ENCODE results near the gene PPIP5K2.

The PPIP5K2 gene

DNA sequence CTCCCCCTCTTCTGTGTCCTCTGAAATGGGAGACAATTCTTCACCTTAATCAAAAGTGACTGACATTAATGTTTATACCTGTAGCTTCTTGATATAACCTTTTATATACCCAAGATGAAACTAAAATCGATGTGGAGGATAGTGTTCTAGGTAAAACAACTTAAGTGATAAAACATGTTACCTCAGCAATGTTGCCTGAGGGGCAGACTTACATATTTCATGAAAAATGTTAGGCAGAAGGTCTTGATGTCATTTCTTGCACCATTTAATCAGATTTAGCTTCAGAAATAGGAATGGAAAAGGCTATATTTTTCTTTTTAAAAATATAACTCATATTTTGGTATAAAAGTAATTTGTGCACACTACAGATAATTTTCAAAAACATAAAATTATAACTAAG, 115.8 kb downstream of the PPIP5K2 start:
- no peak for DNase-seq (ENCODE audit: low read depth in 2 of 2, low spot score in 1 of 2)

DNA sequence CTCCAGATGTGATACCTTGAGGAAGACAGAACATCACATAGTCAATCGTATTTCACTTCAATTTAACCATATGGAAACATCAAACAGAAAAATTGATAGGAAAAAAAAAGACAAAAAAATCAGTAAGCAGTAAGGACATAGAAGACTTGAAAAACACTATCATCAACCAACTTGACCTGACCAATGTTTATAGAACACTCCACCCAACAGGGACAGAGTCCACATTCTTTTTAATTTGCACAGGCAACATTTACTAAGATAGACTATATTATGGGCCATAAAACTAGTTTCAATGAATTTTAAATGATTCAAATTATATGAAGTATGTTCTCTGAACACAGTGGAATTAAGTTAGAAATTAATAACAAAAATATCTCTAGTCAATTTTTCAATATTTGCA, 117.7 kb downstream of the PPIP5K2 start:
- DNase-seq (ENCODE audit: low read depth in 2 of 2, low spot score in 1 of 2) = no peak

- DNase-seq (ENCODE audit: low read depth in 2 of 2, low spot score in 1 of 2) = no peak
Measured at GRCh38 chr5:103243665-103244064, 123.6 kb downstream of the PPIP5K2 start.

DNA sequence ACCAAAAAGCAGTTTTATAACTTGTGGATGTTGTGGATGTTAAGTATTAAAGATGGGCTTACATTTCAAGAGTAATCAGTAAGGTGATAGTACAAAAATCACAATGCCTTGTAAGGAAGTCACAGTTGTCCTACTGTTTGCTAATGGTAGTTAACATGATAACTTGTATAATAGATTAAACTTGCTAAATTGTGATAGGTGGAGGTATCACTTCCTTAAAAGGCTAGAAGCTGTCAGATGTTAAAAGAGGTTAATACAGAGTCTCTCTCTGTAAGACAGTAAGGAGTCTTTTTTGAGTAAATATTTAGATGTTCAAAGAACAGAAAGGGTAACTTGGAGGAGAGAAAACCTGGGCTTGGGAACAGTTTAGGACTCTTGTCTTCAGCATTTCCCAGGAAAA, 124.3 kb downstream of the PPIP5K2 start:
- DNase-seq (ENCODE audit: low read depth in 2 of 2, low spot score in 1 of 2) = no peak

- DNase-seq (ENCODE audit: low read depth in 2 of 2, low spot score in 1 of 2) = no peak
Measured at GRCh38 chr5:103245761-103246160, 125.7 kb downstream of the PPIP5K2 start.

- DNase-seq (ENCODE audit: low read depth in 2 of 2, low spot score in 1 of 2) = no peak
Measured at GRCh38 chr5:103247118-103247517, 127.0 kb downstream of the PPIP5K2 start.

DNA sequence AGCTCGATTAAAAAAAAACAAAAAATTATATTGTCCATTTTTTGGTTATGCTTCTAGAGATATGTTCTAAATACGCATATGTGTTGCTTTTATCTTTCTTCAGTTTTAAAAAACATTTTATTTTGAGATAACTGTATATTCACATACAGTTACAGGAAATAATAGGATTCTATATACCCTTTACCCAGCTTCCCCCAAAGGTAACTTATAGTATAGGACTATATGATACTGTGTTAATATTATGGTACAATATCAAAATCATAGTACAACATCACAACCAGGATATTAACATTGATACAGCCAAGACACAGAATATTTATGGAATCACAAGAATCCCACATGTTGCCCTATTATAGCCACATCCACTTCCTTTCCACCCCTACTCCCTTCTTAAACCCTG, 129.0 kb downstream of the PPIP5K2 start:
- DNase-seq (ENCODE audit: low read depth in 2 of 2, low spot score in 1 of 2) = no peak

DNA sequence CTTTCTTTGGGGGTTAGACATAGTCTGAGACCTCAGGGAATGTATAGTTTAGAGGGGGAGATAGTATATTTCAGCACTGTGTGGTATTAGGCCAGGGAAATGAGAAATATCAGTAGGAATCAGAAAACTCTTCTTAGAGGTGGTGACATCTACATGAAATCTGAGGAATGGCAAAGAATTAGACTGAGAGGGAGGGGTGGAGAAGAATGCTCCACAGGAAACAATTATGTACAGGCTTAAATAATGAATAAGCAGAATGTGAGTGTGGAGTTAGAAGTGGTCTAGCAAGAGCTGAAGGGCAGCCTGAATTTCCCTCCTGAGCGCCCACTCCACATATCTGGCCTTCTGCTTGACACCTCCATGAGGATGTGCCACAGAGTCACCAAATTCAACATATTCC, 134.8 kb downstream of the PPIP5K2 start:
- no peak for DNase-seq (ENCODE audit: low read depth in 2 of 2, low spot score in 1 of 2)

DNA sequence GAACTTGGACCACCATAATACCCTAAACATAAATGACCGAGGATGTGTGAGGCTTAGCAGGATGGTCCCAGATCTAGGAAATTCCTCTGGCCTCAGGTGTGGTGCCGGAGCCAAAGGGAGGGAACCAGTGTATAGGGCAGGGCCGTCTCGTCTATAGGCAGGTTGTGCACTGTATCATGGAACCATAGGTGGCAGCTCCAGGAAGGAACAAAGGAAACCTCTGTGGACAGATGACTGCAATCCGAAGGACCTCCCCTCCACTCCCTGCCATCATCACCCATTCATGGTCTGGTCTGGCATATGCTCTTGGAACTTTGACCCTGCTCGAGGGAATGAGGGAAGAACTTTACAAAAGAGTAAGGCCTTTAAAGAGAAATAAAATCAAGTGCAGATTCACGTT, 135.6 kb downstream of the PPIP5K2 start:
- DNase-seq (ENCODE audit: low read depth in 2 of 2, low spot score in 1 of 2) = no peak

- no peak for DNase-seq (ENCODE audit: low read depth in 2 of 2, low spot score in 1 of 2)
Measured at GRCh38 chr5:103256178-103256577, 136.1 kb downstream of the PPIP5K2 start.

- peak; percentile 84 to 88 for DNase-seq (ENCODE audit: low read depth in 2 of 2, low spot score in 1 of 2)
Measured at GRCh38 chr5:103258368-103258956, 138.4 kb downstream of the PPIP5K2 start, which contains the start of gene MACIR. Gene MACIR, plus strand, starts transcription at chr5:103258763. Its CDS starts 17,157 bp downstream, at chr5:103275920.

DNA sequence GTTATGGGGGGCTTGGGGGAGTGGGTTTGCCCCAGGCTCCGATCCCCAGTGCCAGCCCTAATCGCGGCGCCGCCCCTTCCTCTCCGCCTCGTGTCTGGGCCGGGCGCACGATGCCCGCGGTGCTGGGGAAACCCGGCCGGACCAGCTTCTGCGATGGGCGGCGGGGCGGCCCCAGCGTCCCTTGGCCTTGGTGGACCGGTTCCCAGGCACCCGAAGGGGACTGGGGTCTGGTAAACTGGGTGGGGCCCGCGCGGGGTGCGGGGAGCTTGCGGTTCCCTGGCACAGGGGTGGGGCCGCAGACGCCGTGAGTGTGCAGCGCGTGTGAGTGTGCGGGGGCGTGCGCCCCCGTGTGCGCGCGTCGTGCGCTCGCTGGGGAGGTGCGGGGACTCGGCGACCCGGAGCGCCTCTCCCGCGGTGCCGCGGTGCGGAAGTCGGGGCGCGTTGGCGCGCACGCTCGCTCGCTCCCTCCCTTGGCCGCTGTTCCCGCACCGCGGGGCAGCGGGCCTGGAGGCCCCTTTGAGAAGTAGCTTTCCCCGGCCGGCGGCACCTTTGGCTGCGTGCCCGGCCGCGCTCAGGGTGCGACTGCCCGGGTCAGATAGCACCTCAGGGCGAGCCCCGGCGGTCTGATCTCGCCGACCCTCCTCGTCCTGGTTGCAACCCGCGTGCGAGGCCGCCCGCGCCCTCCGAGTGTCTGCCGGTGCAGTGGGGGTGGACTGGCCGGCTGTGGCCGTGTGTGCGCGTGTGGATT, 139.0 kb downstream of the PPIP5K2 start:
- peak; percentile 14 to 19 for DNase-seq (ENCODE audit: low read depth in 2 of 2, low spot score in 1 of 2)

GRCh38 chr5:103259705-103260355, 139.7 kb downstream of the PPIP5K2 start:
- no peak for DNase-seq (ENCODE audit: low read depth in 2 of 2, low spot score in 1 of 2)

GRCh38 chr5:103260951-103261350, 140.8 kb downstream of the PPIP5K2 start:
- DNase-seq (ENCODE audit: low read depth in 2 of 2, low spot score in 1 of 2) = no peak
